ENCODE measurements around the gene ZNF165.

- TF ChIP-seq CTCF (IDR thresholded peaks at IDR 0.05) (no peak), POLR2AphosphoS5 (IDR thresholded peaks at IDR 0.05) (no peak)
Measured at GRCh38 chr6:28068067-28068466, 12.3 kb upstream of the ZNF165 start.

Measured in breast epithelium (tissue), 3 donors.